Astrocyte (in vitro differentiated cells and primary cell): ENCODE data around the gene OPA1.

Experiments used
- CTCF ChIP-seq: IDR thresholded peaks from 2 replicates; pipeline ENCODE4 v1.5.1; 2011; ENCODE audit warnings: low read depth, mild to moderate bottlenecking, inconsistent platforms, low read length, moderate library complexity; ENCODE audit not compliant: insufficient read depth
- EZH2 ChIP-seq: IDR thresholded peaks from 2 replicates; pipeline ENCODE4 v1.6.1; 2012; ENCODE audit warnings: mild to moderate bottlenecking, low read length, inconsistent platforms; ENCODE audit not compliant: insufficient read depth

GRCh38 chr3:193548406-193548805 lies 44.6 kb upstream of the OPA1 start:
- TF ChIP-seq CTCF = no peak
- TF ChIP-seq EZH2 = no peak
